CD1c-positive myeloid dendritic cell (primary cell): ENCODE results near the gene PRMT9.
A peak's percentile ranks its signal among the peaks of the same experiment; 100 is the strongest.

ENCODE experiments used
- DNase-seq: peaks from one replicate; pipeline ENCODE4 v3.0.0-alpha.2; 2016; ENCODE audit errors: extremely low spot score

PRMT9 gene

DNA sequence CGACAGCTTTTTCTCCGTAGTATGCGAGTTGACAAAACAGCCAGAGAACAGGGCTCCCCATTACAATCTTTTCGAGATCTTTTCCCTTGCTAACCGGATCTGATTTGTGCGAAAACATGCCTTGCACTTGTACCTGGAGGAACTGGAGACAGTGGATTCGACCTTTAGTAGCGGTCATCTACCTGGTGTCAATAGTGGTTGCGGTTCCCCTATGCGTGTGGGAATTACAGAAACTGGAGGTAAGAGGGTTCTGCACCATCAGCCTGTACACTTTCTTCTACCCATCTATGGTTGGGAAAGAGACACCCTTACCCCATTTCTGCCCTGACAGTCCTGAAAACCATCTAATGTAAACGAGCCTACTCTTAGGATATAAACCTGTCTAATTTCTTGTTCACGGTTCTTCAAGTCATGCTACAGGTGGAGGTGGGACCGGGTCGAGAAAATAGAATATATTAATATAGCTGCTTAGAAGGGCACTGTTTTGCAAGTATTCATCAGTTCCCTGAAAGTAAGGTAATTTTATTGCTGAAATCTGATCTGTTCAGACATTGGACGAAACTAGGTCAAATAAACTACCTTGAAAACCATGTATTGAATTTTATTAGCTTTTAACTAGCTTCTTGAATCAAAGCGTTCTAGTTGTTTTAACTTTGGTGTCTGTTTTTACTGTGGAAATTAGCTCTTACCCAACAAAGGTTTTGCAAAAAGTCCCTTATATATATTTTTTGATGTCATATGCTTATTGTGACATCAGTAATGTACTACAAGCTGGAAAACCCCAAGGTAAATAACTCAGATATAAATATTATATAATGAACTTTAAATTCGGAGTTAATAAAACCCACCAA is 65.9 kb downstream of the PRMT9 start:
- DNase-seq, result no peak

DNA sequence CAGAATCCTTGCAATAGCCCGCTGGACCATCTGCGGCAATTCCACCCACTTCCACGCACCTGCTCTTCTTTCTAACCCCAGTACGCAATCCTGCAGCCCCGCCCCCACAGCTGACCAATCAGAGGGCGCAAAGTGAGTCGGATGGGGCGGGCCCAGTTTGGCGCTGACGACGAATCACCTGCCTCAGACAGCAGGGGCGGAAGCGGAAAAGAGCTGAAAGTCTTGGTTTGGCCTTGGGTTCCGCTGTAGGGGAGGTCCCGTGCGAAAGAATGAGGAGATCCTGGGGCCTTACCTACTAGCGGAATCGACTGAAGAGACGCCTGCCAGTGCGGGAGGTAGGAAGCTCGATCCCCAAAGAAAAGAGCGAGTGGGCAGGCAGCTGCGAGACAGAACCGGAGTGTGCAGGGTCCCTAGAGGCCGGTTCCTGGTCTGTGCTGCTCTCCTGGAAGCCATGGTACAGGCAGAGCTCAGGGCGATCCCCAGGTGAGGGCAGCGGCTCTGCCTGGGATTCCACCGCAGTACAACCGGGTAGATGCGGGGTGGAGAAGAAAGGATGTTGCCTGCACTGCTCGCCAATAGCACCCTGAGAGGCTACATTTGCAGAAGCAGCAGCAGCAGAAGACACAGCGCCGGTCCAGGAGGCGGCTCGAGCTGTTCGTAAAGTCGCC is 66.7 kb downstream of the PRMT9 start, which contains the start of gene TMEM184C:
TSS of gene TMEM184C (plus strand) at position 225 of the 668 bp plus-strand sequence. CDS start 560 bp downstream, outside the sequence.
- peak; percentile 99 for DNase-seq

DNA sequence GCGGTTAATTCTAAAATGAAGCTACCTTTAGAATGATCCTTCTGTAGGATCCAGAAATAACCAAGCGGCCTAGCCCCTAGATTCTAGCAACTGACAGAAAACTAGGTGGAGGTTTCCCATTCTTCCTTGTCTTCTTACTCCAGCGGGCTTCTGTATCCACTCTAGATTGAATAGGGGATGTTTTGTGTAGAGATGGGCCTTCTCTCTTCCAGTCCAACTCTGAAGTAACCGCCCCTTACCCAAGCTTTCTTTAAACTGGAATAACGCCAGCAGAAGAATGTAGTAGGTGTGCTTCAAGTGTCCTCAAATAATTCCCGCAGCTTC is 67.2 kb downstream of the PRMT9 start:
- DNase-seq, result no peak

DNA sequence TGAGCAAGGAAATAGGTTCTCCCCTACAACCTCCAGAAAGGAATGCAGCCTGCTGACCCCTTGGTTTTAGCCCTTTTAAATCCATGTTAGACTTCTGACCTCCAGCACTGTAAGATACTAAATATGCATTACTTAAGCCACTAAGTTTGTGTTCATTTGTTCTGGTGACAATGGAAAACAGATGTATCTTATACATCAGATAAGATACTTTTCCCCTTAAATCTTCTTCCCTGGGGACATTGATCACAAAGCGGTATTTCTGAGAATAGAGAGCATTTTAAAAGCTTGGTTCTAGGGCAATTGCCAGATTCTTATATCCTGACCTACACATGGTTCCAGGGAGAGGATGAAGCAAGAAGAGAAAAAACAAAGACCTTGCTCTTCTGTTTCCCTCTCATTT is 73.3 kb downstream of the PRMT9 start:
- DNase-seq, result no peak

DNA sequence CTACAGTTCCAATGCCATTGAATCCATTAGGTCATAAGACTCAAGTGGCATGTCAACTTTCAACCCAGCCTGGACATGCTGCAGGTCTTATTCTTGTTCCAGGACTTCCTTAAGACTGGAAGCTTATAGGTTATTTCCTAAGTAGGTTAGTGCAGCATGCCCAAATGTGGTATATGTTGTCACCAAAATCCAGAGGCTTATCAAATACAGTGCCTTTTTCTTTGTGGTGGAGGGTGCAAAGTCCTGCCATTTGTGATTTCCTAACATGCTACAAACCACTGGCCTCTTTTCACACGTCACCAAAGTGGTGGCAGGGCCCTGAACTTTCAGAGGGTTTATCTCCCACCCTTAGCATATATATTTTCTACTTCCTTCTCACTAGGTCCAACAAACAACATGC is 76.5 kb downstream of the PRMT9 start:
- DNase-seq, result no peak

DNA sequence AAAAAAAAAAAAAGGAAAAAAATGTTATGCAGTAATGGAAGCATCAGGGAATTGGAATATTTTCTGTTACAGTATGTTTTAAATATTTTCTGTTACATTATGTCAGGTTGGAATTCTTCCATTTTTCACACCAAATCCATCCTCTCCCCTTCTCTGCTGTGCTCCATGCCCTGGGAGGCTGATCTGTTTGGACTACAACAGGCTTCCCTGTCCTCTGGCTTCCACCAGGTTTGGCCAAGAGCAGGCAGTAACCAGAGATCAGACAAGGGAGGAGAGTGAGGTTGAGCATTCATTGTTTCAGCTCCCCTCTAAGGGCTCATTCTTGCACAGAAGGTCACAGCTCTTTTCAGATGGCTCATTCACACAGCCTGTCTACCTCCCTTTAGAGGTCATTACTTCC is 78.5 kb downstream of the PRMT9 start:
- DNase-seq, result no peak

DNA sequence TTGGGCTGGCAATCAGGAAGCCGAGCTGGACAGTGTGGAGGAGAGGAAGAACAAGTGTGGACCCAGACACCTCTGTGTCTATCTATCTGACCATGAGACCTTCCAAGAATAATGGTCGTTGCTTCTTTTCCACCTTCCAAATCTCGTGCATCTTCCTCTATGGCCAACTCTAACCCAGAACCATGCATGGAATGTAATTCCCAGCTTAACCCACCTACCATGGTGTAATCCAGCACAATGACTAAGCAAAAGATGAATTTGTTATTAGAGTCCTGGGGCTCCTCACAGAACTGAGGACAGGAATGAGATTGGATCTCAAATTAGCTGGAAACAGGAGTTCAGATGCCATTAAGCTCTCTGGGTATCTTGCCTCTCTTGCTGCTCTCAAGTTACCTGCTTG is 84.2 kb downstream of the PRMT9 start:
- DNase-seq, result no peak

DNA sequence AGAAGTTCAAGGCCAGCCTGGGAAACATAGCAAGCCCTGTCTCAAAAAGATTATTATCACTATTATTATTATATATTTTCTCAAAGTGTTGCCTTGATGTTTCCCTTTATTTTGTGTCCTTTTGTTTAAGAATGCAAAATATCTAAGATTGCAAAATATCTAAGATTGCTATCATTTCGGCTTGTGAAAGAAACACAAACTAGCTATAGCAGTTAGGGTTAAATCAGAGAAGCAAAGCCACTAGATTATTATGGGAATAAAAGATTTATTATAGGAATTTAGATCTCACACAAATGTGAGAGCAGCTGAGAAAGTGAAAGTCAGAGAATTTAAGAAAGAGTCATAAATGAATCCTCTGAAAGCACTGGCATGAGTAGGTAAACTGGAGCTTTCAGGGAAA is 84.8 kb downstream of the PRMT9 start:
- DNase-seq, result no peak

DNA sequence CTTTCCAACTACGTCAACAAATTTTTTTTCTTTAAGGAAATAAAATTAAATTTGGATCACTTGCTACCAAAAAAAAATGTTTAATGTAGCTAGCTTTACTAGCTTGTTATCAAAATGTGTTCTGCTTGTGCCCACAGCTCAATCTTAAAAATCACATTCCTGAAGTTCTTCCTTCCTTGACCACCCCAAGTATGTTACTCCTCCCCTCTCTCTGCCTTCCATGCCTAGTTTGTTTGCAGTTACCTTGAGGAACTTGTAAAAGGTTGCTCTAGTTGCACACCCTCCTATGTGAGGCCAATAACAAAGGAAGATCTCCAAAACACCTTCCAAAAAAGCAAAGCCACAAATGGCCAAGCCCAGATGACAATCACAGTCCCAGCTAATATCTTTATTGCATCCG is 86.4 kb downstream of the PRMT9 start:
- no peak for DNase-seq

DNA sequence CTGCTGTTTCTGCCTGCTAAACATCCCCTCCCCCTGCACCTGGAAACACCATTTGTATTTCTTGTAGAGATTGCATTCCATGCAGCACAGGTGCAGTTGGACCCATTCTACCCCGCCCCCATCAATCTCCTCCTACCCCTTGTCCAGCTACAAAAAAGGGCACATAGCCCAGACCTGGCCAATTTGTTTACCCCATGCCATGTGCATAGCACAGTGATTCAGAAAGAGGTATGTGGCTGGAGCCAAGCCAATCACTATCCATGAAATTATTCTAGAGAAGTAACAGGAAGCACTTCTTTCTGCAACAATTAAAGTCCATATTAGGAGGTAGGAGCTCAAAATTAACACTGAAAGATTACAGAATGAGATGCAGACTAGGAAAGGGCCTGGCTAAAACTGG is 87.0 kb downstream of the PRMT9 start:
- no peak for DNase-seq

DNA sequence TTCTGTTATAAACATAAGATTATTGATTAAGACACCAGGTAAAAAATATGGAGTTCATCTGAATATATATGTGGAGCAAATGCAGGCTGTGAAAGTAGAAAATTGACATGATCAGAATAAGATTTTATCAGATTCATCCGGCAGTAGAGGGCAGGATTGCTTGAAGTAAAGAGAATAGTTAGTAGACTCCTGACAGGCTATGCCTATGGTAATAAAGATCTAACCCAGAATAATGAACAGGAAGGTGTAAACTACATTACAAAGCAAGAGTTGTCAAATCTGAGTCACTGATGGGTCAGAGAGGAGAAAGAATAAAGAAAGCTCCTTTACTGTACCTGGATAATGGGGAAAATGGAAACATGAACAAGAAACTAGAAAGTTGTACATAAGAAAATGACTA is 87.6 kb downstream of the PRMT9 start:
- no peak for DNase-seq

DNA sequence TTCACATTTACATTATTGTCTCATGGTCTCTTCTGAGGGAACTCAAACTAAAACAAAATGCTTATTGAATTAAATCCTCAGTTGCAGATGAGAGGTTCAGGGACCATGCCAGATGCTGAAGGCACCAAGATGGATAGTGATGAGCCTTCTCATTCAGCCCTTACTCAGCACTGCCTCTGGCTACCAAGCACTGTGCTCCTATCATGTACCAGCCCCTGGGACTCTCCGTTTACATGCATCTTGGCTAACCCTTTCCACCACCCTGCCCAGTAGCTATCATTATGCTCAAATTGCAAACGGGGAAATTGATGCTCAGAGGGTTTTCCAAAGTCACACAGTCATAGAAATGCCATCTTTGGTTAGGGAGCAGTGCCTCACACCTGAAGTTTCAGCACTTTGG is 89.4 kb downstream of the PRMT9 start:
- DNase-seq, result no peak

DNA sequence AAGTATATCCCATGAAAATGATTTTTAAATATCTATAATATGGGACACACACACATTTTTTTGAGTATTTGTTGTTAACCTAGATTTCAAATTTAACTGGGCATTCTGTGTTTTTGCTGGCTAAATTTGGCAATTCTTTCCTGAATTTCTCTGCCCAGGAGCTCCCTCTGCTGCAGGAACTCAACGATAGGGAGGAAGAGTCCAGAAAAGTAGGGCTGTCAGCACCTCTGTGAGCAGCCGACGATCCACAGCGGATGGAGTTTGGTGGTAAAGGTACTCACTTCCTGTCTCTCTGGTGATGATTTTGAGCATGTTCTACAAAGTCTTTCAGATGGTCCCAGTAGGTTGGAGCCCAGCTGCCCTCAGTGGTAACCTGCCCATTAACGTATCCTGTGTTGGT is 89.9 kb downstream of the PRMT9 start:
- DNase-seq, result no peak

DNA sequence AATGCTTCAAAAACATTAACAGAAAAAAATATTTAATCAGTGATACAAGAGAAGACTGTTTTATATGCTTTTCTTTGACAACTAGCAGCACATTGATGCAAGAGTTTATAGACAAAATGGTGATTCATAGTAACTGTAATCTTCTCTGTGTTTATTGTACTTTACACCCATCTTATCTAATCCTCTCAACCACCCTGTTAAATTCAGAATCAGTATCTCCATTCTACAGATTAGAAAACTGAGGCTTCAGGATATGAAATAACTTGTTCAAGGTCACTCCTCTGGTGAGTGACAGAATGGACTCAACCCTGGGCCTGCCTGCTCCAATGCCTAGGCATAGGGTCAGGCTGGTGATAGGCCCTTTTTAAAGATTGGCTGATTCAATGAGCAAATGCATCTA is 92.9 kb downstream of the PRMT9 start:
- DNase-seq, result no peak

DNA sequence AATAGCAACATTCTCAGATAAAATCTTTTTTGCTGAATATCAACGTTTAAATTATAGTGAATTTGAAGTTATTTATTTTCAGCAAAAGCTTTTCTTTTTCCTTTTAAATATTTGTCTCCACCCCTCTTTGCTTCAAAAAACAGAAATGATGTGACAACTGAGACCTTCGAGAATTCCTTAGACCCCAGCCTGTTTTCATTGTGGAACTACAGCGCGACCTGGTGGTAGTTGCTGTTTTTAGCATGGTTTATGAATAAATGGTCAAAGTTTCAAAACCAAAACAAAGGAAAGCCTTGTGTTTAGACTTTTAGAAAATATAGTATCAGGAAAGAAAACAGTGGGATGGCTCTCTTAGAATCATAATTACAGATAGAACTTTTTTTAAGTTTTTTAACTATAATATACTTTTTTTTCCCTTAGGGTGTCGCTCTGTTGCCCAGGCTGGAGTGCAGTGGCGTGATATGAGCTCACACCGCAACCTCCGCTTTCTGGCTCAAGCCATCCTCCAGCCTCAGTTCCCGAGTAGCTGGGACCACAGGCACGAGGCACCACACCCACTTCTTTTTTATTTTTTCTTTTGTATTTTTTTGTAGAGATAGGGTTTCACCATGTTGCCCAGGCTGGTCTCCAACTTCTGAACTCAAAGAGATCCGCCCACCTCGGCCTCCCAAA is 93.6 kb downstream of the PRMT9 start:
- DNase-seq, result peak; percentile 53

DNA sequence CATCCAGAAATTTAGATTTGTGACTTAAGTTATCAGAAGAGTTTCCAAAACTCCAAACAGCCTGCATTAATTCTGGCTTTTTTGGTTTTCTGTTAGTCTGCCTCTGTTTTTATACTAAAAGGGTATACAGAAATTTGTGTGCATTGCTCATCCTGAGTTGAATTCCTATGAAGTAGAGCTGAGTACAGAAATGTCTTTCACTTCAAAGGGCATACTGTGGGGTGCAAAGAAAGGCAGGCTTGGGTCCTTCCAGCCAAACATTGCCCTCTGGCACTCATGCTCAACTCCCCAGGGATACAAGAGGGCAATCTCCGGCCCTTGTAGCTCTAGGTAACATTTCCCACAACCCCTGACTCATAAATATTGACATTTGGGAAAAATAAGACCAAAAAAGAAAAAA is 94.4 kb downstream of the PRMT9 start:
- no peak for DNase-seq
